TTC549 (cell line): ENCODE measurements around the gene SNF8.

Experiments
- FAIRE-seq: peaks from 2 replicates; lab custom pipeline; 2012; peaks lifted over from hg19 to GRCh38; lab: Jason Lieb, UNC

SNF8 gene

GRCh38 chr17:48883171-48883570, 61.5 kb downstream of the SNF8 start:
- FAIRE-seq = no peak

DNA sequence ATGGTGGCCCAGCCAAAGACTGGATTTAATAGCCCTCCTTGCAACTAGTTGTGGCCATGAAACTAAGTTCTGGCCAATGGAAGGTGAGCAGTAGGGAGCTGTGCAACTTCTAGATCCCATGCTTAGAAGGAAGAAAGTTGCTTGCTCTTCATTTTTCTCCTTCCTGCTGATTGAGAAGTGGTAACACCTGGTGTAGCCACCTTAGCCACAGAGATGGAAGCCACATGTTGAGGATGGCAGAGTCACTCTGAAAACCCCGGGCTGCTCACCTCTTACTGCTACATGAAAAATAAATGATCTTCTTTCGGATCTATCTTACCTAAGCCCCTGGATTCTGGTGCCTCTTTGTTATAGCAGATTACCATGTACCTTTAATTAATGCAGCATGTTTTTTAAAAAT, 62.4 kb downstream of the SNF8 start:
- no peak for FAIRE-seq
